HepG2 (cell line): ENCODE measurements around the gene SLC25A22. TPM values are rescaled to one million over a fixed set of nuclear protein-coding genes. Genes with fewer than 3 reads are reported as not detected.

Experiments used
- DNMT1 ChIP-seq: sonication (generic); formaldehyde crosslinking; IDR thresholded peaks from 2 replicates; pipeline ENCODE4 v1.5.1; 2020; ENCODE audit warnings: mild to moderate bottlenecking, missing genetic modification reagents
- HNF4A ChIP-seq: sonication (generic); formaldehyde crosslinking; IDR thresholded peaks from 2 replicates; pipeline ENCODE4 v1.4.0; 2020; ENCODE audit warnings: missing genetic modification reagents
- MYNN ChIP-seq: sonication (generic); formaldehyde crosslinking; IDR thresholded peaks from 2 replicates; pipeline ENCODE4 v1.4.0; 2020; ENCODE audit warnings: mild to moderate bottlenecking, low read depth, missing genetic modification reagents
- NONO ChIP-seq, 2 experiments: fragments of 450-650 bp in 1 of 2; sonication (generic) in 1 of 2; formaldehyde crosslinking in 1 of 2; IDR thresholded peaks in 1 of 2; conservative IDR thresholded peaks in 1 of 2; 2 replicates each; pipeline versions ENCODE4 v1.6.1 to v1.8.0; 2017 to 2022; ENCODE audit warnings: mild to moderate bottlenecking in 1 of 2, missing genetic modification reagents in 1 of 2, moderate library complexity in 1 of 2
- TARDBP ChIP-seq: sonication (generic); formaldehyde crosslinking; IDR thresholded peaks from 2 replicates; pipeline ENCODE4 v1.8.0; 2022; ENCODE audit warnings: mild to moderate bottlenecking, missing genetic modification reagents
- TGIF2 ChIP-seq: IDR thresholded peaks from 2 replicates; pipeline ENCODE4 v1.6.1; 2016; ENCODE audit warnings: control low read depth, missing compliant biosample characterization
- ZNF136 ChIP-seq: sonication (generic); formaldehyde crosslinking; IDR thresholded peaks from 2 replicates; pipeline ENCODE4 v1.8.1; 2022; ENCODE audit warnings: low read depth, mild to moderate bottlenecking, moderate library complexity, missing genetic modification reagents
- ZNF205 ChIP-seq: IDR thresholded peaks from 2 replicates; pipeline ENCODE4 v1.6.1; 2018; ENCODE audit warnings: missing biosample characterization, missing genetic modification reagents
- ZNF546 ChIP-seq: sonication (generic); formaldehyde crosslinking; conservative IDR thresholded peaks from 2 replicates; pipeline ENCODE4 v1.8.1; 2023; ENCODE audit warnings: mild to moderate bottlenecking, missing genetic modification reagents
- ZNF75D ChIP-seq: sonication (generic); formaldehyde crosslinking; IDR thresholded peaks from 2 replicates; pipeline ENCODE4 v1.8.1; 2023; ENCODE audit warnings: missing genetic modification reagents, mild to moderate bottlenecking, borderline replicate concordance
- ZNF777 ChIP-seq: sonication (generic); formaldehyde crosslinking; IDR thresholded peaks from 2 replicates; pipeline ENCODE4 v1.4.0; 2020; ENCODE audit warnings: missing genetic modification reagents
- polyA plus RNA-seq, 8 experiments: library from polyadenylated mRNA; depleted of rRNA in 3 of 8; stranded (reverse) in 7 of 8; unstranded in 1 of 8; fragments of >200 nt; fragmentation: Illumina TruSeq in 4 of 8; extraction: Trizol in 4 of 8; gene quantifications; 2 replicates each; pipeline versions ENCODE4 v1.2.1 to v1.2.3, GENCODE V29; 2011 to 2016; ENCODE audit warnings: low read depth in 4 of 8, missing spikeins in 1 of 8, mixed read lengths in 1 of 8; ENCODE audit not compliant: insufficient read depth in 1 of 8
- total RNA-seq, 5 experiments: library from RNA; depleted of rRNA; stranded (reverse); fragments of >200 nt; fragmentation: Illumina TruSeq; extraction: Trizol; gene quantifications; 2 replicates each; pipeline ENCODE4 v1.2.3, GENCODE V29; 2016; ENCODE audit warnings: low read depth in 1 of 5
- TF ChIP-seq, protein P1 (sequence below): sonication (generic); formaldehyde crosslinking; IDR thresholded peaks from 2 replicates; pipeline ENCODE4 v1.5.1; 2020; ENCODE audit warnings: missing genetic modification reagents, mild to moderate bottlenecking, borderline replicate concordance
- TF ChIP-seq, protein P2 (sequence below): sonication (generic); formaldehyde crosslinking; IDR thresholded peaks from 2 replicates; pipeline ENCODE4 v1.8.1; 2023; ENCODE audit warnings: mild to moderate bottlenecking, moderate library complexity, missing genetic modification reagents
- TF ChIP-seq, protein P3 (sequence below): sonication (generic); formaldehyde crosslinking; IDR thresholded peaks from 2 replicates; pipeline ENCODE4 v1.4.0; 2020; ENCODE audit warnings: missing genetic modification reagents, mild to moderate bottlenecking, borderline replicate concordance
- TF ChIP-seq, protein P4 (sequence below), 2 experiments: sonication (generic) in 1 of 2; formaldehyde crosslinking in 1 of 2; IDR thresholded peaks; 2 replicates each; pipeline versions ENCODE4 v1.6.1 to v1.9.0; 2014 to 2022; ENCODE audit warnings: antibody characterized with exemption in 1 of 2, borderline replicate concordance in 1 of 2, inconsistent platforms in 1 of 2, low read depth in 1 of 2, missing genetic modification reagents in 1 of 2

SLC25A22 gene
- total and polyA plus RNA-seq, 2 of the 13 experiments (the other 11 are each of a cell fraction or from before 2014, with no cell fraction given), result 12.4 to 19.2 TPM

DNA sequence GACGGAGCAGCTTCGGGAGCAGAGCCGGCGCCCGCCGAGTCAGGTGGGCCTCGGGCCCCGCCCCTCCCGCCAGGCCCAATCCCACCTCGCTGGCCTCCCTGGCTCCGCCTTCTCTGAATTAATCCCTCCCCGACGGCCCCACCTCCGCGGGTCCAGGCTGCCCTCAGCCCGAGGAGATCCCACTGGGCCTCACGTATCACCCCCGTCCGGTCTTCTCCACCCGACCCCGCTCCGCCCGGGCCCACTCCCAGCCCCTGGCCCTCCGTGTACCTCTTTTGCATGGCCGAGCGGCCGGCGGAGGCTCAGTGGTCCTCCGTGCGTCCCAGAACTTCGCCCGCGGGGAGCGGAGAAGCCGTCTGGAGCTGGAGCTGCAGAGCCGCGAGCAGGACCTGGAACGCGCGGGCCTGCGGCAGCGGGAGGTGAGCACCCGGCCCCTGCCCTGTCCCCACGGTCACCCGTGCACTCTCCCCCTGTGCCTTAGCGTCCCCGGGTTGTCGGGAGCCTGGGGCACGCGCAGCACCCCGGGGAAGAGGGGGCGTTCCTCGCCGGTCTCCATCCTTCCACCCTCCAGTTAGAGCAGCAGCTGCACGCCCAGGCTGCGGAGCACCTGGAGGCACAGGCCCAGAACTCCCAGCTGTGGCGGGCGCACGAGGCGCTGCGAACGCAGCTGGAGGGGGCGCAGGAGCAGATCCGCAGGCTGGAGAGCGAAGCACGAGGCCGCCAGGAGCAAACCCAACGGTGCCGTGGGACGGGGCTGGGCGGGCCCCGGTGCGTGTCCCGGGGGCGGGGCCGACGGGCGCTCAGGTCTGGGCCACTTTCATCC lies 32.4 kb upstream of the SLC25A22 start (continued):
- TF ChIP-seq, protein P1, sequence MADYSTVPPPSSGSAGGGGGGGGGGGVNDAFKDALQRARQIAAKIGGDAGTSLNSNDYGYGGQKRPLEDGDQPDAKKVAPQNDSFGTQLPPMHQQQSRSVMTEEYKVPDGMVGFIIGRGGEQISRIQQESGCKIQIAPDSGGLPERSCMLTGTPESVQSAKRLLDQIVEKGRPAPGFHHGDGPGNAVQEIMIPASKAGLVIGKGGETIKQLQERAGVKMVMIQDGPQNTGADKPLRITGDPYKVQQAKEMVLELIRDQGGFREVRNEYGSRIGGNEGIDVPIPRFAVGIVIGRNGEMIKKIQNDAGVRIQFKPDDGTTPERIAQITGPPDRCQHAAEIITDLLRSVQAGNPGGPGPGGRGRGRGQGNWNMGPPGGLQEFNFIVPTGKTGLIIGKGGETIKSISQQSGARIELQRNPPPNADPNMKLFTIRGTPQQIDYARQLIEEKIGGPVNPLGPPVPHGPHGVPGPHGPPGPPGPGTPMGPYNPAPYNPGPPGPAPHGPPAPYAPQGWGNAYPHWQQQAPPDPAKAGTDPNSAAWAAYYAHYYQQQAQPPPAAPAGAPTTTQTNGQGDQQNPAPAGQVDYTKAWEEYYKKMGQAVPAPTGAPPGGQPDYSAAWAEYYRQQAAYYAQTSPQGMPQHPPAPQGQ (CRISPR knock-in tag), result no peak
- TF ChIP-seq, protein P2, sequence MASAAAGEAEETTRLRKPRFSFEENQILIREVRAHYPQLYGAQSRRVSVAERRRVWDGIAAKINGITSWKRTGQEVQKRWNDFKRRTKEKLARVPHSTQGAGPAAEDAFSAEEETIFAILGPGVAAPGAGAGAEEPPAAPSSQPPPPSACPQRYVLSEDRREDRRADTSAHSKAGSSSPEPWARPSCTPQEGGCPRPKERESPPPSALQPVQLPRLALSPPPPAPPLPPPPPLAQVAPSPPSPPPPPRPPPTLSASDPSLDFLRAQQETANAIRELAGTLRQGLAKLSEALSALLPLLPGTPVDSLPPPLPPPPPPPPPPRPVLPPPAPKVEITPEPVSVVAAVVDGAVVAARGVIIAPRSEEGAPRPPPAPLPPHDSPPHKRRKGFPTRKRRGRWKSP (CRISPR knock-in tag), result no peak
- TF ChIP-seq ZNF777 (peak; percentile 88), TARDBP (CRISPR knock-in tag) (no peak), TGIF2 (0 out of 2 replicates have a peak, but pooled peaks have one; percentile 38), MYNN (CRISPR knock-in tag) (no peak), DNMT1 (CRISPR knock-in tag) (no peak; the same call in 1 of the 2 replicates), NONO (IDR thresholded peaks at IDR 0.05) (no peak), NONO (CRISPR knock-in tag; conservative IDR thresholded peaks at IDR 0.05) (no peak; the same call in 1 of the 2 replicates), ZNF75D (no peak), ZNF136 (no peak), HNF4A (CRISPR knock-in tag) (no peak), ZNF205 (CRISPR knock-in tag) (no peak), ZNF546 (CRISPR knock-in tag) (peak; percentile 77; the same call in 1 of the 2 replicates)
- TF ChIP-seq, protein P3, sequence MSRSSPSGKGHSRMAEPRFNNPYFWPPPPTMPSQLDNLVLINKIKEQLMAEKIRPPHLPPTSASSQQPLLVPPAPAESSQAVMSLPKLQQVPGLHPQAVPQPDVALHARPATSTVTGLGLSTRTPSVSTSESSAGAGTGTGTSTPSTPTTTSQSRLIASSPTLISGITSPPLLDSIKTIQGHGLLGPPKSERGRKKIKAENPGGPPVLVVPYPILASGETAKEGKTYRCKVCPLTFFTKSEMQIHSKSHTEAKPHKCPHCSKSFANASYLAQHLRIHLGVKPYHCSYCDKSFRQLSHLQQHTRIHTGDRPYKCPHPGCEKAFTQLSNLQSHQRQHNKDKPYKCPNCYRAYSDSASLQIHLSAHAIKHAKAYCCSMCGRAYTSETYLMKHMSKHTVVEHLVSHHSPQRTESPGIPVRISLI (CRISPR knock-in tag), result no peak
- TF ChIP-seq, protein P4, sequence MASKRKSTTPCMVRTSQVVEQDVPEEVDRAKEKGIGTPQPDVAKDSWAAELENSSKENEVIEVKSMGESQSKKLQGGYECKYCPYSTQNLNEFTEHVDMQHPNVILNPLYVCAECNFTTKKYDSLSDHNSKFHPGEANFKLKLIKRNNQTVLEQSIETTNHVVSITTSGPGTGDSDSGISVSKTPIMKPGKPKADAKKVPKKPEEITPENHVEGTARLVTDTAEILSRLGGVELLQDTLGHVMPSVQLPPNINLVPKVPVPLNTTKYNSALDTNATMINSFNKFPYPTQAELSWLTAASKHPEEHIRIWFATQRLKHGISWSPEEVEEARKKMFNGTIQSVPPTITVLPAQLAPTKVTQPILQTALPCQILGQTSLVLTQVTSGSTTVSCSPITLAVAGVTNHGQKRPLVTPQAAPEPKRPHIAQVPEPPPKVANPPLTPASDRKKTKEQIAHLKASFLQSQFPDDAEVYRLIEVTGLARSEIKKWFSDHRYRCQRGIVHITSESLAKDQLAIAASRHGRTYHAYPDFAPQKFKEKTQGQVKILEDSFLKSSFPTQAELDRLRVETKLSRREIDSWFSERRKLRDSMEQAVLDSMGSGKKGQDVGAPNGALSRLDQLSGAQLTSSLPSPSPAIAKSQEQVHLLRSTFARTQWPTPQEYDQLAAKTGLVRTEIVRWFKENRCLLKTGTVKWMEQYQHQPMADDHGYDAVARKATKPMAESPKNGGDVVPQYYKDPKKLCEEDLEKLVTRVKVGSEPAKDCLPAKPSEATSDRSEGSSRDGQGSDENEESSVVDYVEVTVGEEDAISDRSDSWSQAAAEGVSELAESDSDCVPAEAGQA (IDR thresholded peaks at IDR 0.05; ENCODE audit: low read depth), result no peak
- TF ChIP-seq, protein P4 (CRISPR knock-in tag; IDR thresholded peaks at IDR 0.05; ENCODE audit: borderline replicate concordance), result no peak
